GM12864 (cell line): ENCODE data around the gene SEPTIN8.

Experiments used
- DNase-seq: peaks from one replicate; pipeline ENCODE4 v3.0.0-alpha.2; 2011; ENCODE audit warnings: low read depth
- H3K4me3 ChIP-seq: 2 replicates; pipeline ENCODE4 v1.5.1; 2011; ENCODE audit warnings: mild to moderate bottlenecking, low read depth, low read length, control low read depth
- TF ChIP-seq, protein P1 (sequence below): IDR thresholded peaks from 2 replicates; pipeline ENCODE4 v1.5.1; 2011; ENCODE audit warnings: low read depth, mild to moderate bottlenecking, moderate library complexity, low read length, control low read depth, inconsistent platforms; ENCODE audit errors: missing control alignments

The SEPTIN8 gene

DNA sequence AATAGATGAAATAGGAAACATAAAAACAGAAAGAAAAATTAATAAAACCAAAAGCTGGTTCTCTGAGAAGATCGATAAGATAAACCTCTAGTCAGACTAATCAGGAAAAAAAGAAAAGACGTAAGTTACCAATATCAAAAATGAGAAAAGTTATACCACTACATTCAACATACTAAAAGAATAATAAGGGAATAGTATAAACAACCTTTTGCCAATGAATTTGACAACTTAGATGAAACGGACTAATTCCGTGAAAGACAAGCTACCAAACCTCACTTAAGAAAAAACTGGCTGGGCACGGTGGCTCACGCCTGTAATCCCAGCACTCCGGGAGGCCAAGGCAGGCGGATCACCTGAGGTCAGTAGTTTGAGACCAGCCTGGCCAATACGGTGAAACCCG is 47.1 kb downstream of the SEPTIN8 start:
- H3K4me3 ChIP-seq = no peak overlapping the region
- no peak for DNase-seq
- TF ChIP-seq, protein P1, sequence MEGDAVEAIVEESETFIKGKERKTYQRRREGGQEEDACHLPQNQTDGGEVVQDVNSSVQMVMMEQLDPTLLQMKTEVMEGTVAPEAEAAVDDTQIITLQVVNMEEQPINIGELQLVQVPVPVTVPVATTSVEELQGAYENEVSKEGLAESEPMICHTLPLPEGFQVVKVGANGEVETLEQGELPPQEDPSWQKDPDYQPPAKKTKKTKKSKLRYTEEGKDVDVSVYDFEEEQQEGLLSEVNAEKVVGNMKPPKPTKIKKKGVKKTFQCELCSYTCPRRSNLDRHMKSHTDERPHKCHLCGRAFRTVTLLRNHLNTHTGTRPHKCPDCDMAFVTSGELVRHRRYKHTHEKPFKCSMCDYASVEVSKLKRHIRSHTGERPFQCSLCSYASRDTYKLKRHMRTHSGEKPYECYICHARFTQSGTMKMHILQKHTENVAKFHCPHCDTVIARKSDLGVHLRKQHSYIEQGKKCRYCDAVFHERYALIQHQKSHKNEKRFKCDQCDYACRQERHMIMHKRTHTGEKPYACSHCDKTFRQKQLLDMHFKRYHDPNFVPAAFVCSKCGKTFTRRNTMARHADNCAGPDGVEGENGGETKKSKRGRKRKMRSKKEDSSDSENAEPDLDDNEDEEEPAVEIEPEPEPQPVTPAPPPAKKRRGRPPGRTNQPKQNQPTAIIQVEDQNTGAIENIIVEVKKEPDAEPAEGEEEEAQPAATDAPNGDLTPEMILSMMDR = no peak

- TF ChIP-seq, protein P1 = no peak
- no peak for DNase-seq
- H3K4me3 ChIP-seq = no peak overlapping the region
Observed at GRCh38 chr5:132725745-132726144, 51.3 kb downstream of the SEPTIN8 start.

- TF ChIP-seq, protein P1 = no peak
- DNase-seq = no peak
- H3K4me3 ChIP-seq = no peak overlapping the region
Observed at GRCh38 chr5:132718544-132719312, 58.3 kb downstream of the SEPTIN8 start.

- TF ChIP-seq, protein P1 = peak; percentile 5
- DNase-seq = no peak
- H3K4me3 ChIP-seq = no peak overlapping the region
Observed at GRCh38 chr5:132714456-132715307, 62.4 kb downstream of the SEPTIN8 start.

GRCh38 chr5:132708645-132709044 is 68.4 kb downstream of the SEPTIN8 start:
- DNase-seq = no peak
- TF ChIP-seq, protein P1 = no peak
- no peak overlapping the region for H3K4me3 ChIP-seq

- TF ChIP-seq, protein P1 = no peak
- no peak for DNase-seq
Observed at GRCh38 chr5:132704875-132705274, 72.2 kb downstream of the SEPTIN8 start.

More at GRCh38 chr5:132704875-132705274, 72.2 kb downstream of the SEPTIN8 start:
- no peak overlapping the region for H3K4me3 ChIP-seq
